ENCODE results near the gene GTF2IRD1.

- TF ChIP-seq CTCF (IDR thresholded peaks at IDR 0.05 in 4 of 5, conservative IDR thresholded peaks at IDR 0.05 in 1 of 5) (no peak), POLR2A (IDR thresholded peaks at IDR 0.05) (no peak)
These were observed 52.0 kb downstream of the GTF2IRD1 start for GRCh38 chr7:74505471-74506324.

Measured in gastrocnemius medialis (tissue), 4 donors.